Measurements from ENCODE around the gene SFXN5. TPM values are rescaled to one million over a fixed set of nuclear protein-coding genes. Genes with fewer than 3 reads are reported as not detected.

SFXN5 gene
- total RNA-seq, 1 experiment from 2014 or later, result 25.9 TPM

- H3K27me3 Mint-ChIP-seq (ENCODE audit: low read depth), result no peaks in the 10 kb centered on the region
- ATAC-seq (no peak), DNase-seq (ENCODE audit: low spot score) (no peak)
- H3K36me3 Mint-ChIP-seq, result no peaks in the 10 kb centered on the region
- ChIA-PET POLR2A (no interaction called here), CTCF (interaction anchor here (2.5 kb wide), 1 partner anchor 139 kb away, joined by 20 read pairs; no protein-coding TSS in a partner anchor)
- H3K4me1 Mint-ChIP-seq, result peaks cover 13% of the 10 kb centered on the region
- TF ChIP-seq AFF4 (CRISPR knock-in tag; IDR thresholded peaks at IDR 0.05; ENCODE audit: borderline replicate concordance) (no peak), RORB (CRISPR knock-in tag; IDR thresholded peaks at IDR 0.05) (no peak), JAZF1 (CRISPR knock-in tag; IDR thresholded peaks at IDR 0.05) (no peak), ZSCAN18 (CRISPR knock-in tag; IDR thresholded peaks at IDR 0.05) (no peak), OVOL2 (CRISPR knock-in tag; IDR thresholded peaks at IDR 0.05; ENCODE audit: borderline replicate concordance) (no peak), TCF7 (CRISPR knock-in tag; IDR thresholded peaks at IDR 0.05; ENCODE audit: low read depth) (no peak), CDX4 (CRISPR knock-in tag; IDR thresholded peaks at IDR 0.05; ENCODE audit: borderline replicate concordance) (no peak), MXD4 (CRISPR knock-in tag; IDR thresholded peaks at IDR 0.05; ENCODE audit: borderline replicate concordance) (no peak), NFE2L1 (CRISPR knock-in tag; IDR thresholded peaks at IDR 0.05) (no peak), GABPB1 (CRISPR knock-in tag; IDR thresholded peaks at IDR 0.05) (no peak), CTCF (IDR thresholded peaks at IDR 0.05) (no peak), SP1 (CRISPR knock-in tag; conservative IDR thresholded peaks at IDR 0.05) (no peak), SOX15 (CRISPR knock-in tag; IDR thresholded peaks at IDR 0.05) (no peak), NR1H2 (CRISPR knock-in tag; IDR thresholded peaks at IDR 0.05) (no peak), JUN (CRISPR knock-in tag; IDR thresholded peaks at IDR 0.05) (no peak), ZNF263 (CRISPR knock-in tag; IDR thresholded peaks at IDR 0.05; ENCODE audit: low read depth) (no peak), ZNF396 (CRISPR knock-in tag; IDR thresholded peaks at IDR 0.05; ENCODE audit: borderline replicate concordance) (no peak), STAT6 (CRISPR knock-in tag; conservative IDR thresholded peaks at IDR 0.05; ENCODE audit: low read depth) (no peak)
- no peak overlapping the region for H3K4me3 Mint-ChIP-seq
- H3K9me3 Mint-ChIP-seq, result no peaks in the 10 kb centered on the region
- no peak overlapping the region for H3K27ac Mint-ChIP-seq
These were observed 33.4 kb downstream of the SFXN5 start for GRCh38 chr2:73037947-73038585.
